ENCODE results near the gene DNHD1.
"Not testable (repeated sequence)": the region's sequence is repeated elsewhere in the genome, so short reads cannot be mapped to it uniquely, and the experiment has no call there.

Gene DNHD1

DNA sequence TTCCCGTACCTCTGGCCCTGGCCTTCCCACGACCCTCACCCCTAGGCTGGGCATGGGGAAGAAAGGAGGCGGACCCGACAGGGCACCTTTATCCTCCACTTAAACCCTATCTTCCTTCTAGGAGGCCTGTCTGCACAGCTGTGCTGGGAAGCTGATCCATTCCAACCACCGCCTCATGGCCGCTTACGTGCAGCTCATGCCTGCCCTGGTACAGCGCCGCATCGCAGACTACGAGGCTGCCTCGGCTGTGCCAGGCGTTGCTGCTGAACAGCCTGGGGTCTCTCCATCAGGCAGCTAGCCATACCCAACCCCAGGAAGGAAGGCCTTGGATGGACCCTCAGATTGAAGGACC, 15.2 kb upstream of the DNHD1 start:
- no peak for DNase-seq

DNA sequence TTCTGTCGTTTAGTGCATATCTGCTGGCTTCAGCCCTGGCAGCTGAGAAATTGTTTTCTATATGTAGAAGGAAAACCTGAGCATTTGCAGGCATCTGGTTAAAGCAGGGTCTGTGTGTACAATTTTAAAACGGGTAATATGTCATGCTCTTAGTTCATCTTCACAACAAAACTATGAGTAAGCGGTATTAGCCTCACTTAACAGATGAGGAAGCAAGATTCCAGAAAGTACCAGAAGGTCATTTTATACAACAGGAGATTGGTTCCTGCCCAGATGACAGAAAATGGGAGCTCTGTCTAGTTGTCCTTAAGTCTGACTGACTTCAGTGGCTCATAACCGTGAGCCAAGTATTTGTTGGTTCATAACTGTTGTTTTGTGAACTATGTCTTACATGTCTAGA, 14.6 kb upstream of the DNHD1 start:
- no peak for DNase-seq

DNA sequence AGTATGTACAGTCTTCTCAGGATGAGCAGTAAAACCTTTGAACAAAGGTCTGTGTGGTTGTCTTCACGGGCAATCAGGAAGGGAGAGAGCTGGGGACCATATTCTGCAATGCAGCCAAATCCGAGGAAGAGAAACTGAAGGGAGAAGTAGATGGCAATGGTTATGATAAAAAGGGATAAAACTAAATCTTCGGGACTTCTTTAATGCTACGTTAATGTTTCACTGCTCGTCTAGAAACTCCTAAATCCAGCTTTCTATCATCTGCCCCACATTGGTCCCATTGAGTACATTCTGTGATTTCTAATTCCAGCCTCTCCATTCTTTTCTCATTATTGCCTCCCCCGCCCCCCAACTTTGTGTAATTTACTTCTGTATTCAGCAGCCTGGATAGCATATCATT, 14.1 kb upstream of the DNHD1 start:
- DNase-seq, result no peak

DNA sequence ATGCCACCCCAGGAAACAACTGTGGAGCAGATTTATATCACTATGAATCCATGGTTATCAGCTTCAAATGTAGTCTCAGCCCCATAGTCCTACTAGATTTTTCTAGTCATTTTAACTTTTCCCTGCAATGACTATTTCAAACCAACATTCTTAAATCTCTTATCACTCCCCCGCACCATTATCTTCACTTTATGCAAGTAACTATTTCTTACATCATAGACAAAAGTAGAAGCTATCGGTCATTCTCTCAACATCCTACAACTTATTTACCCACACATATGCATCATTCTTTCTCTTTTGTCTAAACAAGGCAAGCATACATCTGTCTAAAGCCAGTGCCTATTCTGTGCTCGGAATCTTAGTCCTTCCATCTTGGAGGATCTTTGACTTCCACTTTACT, 11.4 kb upstream of the DNHD1 start:
- no peak for DNase-seq

DNA sequence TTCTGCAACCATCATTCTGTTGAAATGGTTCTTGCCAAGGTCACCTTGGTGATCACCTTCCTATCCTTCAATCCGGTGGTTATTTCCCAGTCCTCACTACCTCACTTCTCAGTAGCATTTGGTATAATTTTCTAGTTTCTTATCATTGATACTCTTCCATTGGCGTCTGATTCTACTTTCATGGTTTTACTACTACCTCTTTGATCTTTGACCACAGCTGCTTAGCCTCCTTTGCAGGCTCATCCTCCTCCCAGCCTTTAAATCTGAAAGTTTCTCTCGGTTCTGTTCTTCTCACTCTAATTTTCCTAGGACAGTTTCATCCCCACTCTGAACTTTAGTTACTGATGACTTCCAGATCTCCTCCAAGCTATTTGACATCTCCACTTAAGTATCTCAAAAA, 10.8 kb upstream of the DNHD1 start:
- DNase-seq, result no peak

DNA sequence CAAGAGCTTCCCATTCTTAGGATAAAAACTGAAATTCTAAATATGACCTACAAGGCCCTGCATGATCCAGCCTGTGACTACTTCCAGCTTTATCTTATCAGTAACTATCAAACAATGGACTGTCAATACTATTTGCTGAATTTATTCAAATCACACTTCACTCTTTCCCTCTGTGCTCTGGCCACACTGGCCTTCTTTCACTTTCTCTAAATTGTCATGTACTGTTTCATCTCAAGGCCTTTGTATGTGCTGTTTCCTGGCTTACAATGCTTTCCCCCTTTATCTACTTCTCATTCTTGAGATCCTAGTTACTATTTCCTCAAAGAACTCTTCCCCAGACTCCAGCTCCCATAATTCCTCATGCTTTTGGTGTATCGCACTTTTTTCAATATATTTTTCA, 10.1 kb upstream of the DNHD1 start:
- DNase-seq, result no peak

DNA sequence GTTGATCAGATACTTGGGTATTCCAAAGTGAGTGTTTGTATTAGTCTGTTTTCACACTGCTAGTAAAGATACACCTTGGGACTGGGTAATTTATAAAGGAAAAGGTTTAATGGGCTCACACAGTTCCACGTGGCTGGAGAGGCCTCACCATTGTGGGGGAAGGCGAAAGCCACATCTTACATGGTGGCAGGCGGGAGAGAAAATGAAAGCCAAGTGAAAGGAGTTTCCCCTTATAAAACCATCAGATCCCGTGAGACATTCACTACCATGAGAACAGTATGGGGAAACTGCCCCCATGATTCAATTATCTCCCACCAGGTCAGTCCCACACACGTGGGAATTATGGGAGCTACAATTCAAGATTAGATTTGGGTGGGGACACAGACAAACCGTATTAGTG, 8.7 kb upstream of the DNHD1 start:
- no peak for DNase-seq

DNA sequence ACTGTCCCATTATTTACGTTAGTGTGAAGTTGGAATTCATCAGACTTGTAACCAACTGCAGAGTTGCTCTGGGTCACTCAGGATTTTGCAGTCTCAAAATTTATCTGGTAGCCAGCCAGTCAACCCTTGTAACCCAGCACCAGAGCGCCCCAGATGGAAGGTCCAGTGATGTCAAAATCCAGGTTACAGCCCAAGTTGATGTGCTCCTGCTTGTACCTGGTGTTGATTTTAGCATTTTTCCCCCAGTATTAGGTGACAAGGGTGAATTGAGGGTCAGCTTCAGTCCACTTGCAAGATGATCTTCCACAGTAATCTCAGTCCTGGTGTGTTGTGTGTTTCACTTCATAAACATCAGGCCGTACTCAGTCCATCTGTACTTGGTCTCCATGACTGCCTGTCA, 8.3 kb upstream of the DNHD1 start:
- no peak for DNase-seq

DNA sequence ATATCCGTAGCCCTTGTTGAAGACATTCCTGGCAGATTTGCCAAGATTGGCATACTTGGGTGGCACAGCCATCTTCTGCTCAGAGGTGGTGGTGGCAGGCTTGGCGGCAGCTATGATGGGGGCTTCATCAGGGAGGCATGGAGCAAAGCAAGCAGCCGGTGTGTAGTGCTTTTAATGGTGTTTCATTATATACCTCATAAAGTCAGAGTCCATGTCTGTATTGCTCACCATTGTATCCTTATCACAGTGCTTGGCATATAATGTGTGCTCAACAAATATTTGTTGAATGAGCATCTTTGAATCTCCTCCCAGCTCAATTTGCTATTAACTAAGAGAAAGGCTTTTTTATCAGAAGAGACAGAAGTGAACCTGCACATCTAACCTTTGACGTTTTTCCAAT, 7.8 kb upstream of the DNHD1 start:
- DNase-seq, result no peak

DNA sequence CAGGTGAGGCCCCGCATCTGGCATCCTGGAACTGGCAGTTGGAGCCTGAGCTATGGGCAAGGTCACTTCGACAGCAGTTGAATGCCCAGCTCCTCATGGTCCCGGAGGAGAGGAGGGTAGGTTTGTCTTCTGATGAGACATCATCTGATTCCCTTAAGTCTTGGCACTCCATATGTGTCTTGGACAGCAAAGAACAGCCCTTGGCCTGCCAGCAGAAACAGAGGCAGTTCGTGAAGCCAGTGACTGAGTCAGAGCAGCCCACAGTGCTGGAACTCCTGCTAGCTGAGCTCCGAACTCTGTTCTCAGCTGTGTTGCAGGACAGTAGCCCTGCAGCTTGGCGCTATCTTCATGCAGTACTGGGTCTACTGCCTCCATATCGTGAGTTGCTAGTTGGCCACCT, 1.0 kb downstream of the DNHD1 start:
- DNase-seq, result no peak

DNA sequence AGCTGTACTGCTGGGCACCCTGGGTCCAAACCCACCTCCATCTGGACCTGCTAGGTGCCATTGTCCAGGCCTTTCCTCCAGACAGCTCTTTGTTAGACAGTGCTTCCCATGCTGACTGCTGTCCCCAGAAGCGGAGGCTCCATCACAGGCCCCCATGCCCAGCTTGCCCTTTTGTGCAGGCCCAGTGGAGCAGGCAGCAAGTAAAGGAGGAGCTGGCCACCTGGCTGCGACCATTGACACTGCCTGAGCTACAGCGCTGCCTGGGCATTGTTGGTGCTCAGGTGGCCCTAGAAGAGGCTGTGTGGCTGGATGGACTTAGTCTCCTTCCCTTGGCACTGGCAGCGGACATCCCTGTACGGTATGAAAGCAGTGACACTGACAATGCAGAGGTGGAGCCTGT, 1.5 kb downstream of the DNHD1 start:
- no peak for DNase-seq

DNA sequence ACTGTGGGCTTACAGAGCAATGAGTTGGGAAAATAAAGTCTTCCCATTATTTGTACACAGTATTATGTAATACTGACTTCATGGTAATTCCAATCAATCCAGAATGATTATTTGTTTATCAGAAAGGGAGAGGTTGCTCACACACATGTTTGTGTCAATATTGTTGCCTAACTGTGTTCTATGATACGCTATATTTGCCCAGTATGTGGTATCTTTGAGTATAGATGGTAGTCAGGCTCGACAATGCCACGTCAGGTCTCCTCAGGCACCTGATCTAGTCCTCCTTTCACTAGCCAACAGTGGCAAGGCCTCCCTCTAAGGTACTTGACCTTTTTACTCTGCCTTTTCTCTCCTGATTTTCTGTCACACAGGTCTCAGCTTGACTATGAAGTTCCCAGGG, 5.3 kb downstream of the DNHD1 start:
- DNase-seq, result no peak

DNA sequence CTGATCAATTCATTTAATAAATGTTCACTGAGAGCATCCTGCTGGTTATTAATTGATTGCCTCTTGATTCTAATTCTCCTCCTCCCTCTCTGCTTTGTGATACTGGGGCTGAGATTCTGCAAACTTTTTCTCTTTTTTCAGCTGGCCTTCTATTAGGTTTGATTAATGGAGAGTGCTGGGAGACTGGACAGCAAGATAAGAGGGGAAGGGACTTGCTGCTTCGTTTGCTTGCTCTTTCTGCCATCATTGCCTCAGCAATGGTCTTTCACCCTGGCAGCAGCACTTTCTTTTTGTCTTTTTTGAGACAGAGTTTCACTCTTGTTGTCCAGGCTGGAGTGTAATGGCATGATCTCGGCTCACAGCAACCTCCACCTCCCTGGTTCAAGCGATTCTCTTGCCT, 7.1 kb downstream of the DNHD1 start:
- no peak for DNase-seq

DNA sequence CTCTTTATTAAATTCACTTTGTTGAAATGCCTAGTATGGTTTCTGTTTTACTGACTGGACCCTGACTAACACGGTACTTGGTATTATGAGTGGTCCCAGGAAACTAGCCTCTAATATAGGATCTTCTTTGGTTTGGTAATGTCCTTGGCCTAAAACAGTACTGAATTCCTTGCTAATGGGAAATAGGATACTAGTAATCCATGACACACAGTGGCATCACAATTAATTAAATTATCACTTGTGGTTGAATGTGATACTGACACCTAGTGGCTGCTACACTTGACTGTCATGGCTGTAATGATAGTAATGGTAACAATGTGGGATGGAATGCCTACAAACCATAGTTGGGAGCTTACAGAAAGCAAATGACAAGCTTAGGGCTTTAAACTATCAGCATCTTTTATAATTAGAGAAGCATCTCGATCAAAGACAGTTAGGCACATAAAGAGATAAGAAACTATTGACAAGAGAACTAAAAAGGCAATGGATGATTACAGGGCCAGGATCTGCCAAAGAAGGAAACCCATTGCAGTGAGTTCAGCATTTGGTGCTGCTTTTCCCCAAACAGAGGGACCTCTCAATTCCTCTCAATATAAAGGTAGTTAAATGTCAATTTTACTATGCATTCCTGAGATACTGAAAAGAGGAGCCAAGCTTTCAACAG, 8.6 kb downstream of the DNHD1 start:
- no peak for DNase-seq

DNA sequence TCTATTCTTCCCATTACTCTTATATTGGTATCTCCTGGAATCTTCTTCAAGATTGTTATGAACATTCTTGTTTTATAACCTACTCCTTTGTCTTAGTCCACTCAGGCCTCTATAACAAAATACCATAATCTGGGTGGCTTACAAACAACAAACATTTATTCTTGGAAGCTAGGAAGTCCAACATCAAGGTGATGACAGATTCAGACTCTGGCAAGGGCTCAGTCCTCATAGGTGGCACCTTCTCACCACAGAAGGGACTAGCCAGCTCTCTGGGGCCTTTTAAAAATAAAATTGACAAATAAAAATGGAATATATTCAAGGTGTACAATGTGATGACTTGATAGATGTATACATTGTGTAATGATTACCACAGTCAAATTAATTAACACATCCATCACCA, 19.8 kb downstream of the DNHD1 start:
- DNase-seq, result no peak

DNA sequence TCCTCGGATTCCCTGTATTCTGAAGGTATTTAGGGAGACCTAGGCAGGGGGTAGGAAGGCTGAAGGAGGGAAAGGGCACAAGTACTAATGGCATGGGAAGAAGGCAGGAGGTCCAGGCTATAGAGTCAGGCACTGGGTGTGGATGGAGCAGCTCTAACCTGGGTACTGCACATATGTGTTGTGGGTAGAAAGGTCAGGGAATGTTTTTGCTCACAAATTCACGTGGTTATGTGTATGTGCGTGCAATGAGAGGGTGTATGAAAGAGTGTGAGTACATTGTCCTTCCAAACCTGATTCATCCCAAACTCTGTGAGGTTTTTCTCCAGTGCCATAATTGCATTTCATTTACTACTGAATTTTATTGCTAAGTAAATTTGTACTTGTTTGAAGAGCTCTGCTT, 23.2 kb downstream of the DNHD1 start:
- DNase-seq, result no peak

DNA sequence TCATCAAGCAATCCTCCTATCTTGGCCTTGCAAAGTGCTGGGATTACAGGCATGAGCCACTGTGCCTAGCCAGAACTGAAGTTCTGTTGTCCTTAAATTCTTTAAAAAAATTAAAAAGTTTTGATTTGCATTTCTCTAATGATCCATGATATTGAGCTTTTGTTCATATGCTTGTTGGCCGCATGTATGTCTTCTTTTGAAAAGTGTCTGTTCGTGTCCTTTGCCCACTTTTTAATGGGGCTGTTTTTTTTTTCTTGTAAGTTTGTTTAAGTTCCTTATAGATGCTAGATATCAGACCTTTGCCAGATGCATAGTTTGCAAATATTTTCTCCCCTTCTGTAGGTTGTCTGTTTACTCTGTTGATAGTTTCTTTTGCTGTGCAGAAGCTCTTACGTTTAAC, 24.9 kb downstream of the DNHD1 start:
- DNase-seq, result not testable (repeated sequence)

DNA sequence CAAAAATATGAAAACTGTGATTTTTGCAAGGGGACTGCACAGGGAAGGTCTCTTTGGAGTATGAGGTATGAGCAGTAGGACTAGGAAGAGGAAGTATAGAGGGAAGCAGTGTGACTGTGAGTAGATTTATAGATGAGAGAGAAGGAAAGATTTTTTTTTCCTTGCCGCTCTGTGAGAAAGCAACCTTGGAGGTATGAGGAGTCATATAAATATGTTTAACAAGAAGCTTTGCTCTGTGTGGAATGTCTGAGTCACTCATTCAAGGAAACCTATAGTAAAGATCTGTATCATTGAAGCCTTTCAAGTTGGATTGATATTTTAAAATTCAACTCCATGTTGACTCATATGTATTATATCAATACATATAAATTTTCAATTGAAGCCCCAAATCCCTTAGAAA, 26.2 kb downstream of the DNHD1 start:
- no peak for DNase-seq

DNA sequence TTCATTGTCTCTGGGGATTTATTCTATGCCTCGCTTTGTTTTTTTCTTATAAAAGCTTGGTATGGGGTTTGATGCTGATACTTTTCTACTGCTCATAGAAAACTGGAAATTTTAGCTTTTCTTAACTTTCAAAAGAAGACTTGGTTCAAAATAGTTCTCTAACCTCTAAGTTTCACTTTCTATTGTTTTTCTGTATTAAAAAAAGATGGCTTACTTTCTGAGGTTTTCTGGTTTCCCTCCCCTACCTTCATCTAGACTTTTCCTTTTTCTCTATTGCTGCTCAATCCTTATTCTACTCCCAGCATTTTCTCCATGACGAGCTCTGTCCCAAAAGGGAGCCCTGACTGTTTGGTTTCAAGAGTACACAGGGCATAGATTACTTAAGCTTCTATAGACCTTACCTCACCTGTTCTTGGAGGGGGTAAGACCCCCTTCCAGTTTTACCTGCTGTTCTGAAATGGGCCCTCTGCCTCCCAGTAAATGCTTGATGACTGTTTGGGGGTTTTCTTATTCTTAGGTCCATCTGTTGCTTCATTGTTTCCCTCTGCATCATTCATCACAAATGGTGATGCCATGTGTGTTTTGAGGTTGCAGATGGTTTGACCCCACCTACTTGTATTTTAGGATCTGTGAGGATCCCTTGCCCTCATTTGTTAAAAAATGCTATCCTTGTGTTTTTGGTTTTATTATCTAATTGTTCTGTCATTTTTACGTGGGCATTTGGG, 29.5 kb downstream of the DNHD1 start:
- no peak for DNase-seq

DNA sequence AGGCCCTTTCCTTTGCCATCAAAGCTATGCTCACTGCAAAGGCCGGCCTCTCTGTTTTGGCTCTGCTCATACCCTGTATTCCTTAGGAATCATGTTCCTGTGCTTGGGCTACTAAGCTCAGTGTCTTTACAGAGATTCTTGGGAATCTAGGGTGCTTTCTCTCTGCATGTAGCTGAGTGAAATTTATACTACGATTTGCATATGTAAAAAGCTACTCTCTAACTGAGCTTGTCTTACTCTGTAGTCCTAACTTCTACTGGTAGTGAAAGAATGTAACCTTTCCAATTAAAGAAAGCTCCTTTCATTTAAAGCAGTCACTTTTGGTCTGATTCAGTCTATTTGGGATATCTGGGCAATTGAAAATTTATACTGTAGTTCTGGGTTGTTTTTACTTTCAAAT, 32.2 kb downstream of the DNHD1 start:
- no peak for DNase-seq

DNA sequence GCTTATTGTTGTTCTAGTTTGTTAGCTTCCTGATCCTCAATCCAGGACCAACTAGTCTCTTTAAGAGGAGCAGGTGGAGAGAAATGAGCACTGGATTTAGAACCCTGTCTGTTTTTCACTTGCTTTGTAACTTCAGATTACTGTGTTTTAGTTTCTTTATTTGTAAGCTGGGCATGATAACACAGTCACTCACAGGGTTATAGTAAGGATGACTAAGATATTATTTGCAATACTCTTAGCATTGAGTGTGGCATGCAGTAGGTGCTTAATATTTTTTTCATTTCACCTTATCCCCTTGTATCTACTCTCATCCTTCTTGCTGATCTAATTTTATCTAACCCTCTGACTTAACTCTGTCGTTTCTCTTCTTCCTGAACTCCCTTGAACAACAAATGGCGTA, 33.8 kb downstream of the DNHD1 start:
- DNase-seq, result no peak

DNA sequence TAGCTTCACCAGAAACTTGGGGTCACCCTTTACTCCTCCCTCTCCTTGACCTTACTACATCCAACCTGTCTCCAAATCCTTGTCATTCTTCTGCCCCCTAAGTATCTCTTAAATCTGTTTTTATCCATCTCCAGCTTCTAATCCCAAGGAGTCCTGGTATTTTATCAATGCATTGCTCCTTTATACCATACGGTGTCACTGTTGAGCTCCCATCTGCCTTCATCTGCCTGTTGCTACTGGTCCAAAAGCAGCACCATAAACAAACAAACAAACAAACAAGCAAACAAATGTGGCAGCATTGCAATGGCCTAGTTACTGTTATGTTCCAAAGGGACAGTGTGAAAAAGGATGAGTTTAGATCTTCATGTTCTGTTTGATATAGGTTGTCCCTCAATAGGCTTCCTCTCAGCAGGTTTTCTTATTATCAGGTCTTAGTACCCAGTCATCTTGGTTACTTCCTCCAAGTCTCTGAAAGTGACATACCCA, 34.2 kb downstream of the DNHD1 start:
- DNase-seq, result no peak

DNA sequence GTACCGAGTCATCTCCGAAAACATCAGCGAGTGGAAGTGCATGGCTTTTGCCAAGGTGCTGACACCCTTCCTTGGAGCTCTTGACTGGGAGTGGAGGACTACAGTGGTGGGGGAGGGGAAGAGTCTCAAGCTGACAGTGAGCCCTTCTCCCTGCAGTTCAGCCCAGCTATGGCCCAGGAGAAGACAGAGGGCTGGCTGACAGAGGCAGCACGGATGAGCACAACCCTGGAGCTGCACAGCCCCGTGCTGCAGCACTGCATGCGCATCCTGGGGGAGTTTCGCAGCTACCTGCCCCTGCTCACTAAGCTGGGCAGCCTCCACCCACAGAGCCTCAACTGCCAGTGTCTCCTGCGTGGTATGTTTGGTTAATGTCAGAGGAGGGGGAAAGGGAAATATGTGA, 41.4 kb downstream of the DNHD1 start:
- no peak for DNase-seq

DNA sequence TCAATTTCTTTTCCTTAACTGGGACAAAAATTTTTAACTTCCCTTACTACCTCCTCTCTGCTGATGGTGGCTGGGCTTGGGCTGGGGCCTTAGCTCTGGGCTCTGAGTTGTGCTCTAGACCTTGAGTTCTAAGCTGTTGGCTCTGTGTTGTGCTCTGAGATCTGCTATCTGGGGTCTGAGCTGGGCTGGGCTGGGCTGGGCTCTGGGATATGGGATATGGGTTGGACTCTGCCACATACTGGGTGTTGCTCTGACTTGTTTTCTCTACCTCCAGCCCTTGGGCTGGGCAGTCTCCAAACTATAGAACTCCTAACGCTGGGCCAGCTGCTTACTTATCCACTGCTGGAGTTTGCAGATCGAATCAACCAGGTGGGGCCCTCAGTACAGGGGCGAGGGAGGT, 41.9 kb downstream of the DNHD1 start:
- no peak for DNase-seq

DNA sequence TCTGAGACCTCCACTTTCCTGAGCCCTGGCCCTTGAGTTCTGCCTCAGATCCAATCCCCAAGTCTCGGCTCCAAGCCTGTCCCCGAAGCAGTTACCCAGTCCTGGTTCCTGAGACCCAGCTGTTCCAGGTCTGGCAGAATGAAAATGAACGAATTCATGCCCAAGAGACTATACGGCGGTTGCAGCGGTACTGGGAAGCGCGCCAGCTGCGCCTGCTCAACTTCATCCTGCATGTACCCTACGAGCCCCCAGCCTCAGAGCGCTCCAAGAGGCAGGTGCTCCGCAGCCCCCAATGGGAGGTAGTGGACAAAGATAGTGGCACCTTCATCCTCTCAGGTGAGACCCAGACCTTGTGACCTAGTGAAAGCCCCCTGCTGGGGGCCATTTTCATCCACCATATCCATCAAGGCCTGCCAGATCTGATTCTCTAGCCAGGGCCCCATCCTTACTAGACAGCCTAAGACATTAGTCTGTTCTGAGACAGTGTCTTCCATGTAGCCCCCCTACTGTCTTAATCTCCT, 42.7 kb downstream of the DNHD1 start:
- DNase-seq, result no peak
